Astrocyte (in vitro differentiated cells and primary cell): ENCODE measurements around the gene RD3L. TPM values are rescaled to one million over a fixed set of nuclear protein-coding genes. Genes with fewer than 3 reads are reported as not detected.

Experiments
- DNase-seq: peaks from one replicate; pipeline ENCODE4 v3.0.0-alpha.2; 2010; ENCODE audit warnings: low read depth
- FAIRE-seq: peaks from 2 replicates; lab custom pipeline; 2011; peaks lifted over from hg19 to GRCh38; lab: Jason Lieb, UNC
- H2AFZ ChIP-seq: 2 replicates; pipeline ENCODE4 v1.6.0; 2012; ENCODE audit warnings: low read depth, low read length, inconsistent platforms
- H3K27ac ChIP-seq: 2 replicates; pipeline ENCODE4 v1.5.1; 2011; ENCODE audit warnings: low read depth, low read length, inconsistent platforms
- H3K27me3 ChIP-seq: 2 replicates; pipeline ENCODE4 v1.6.0; 2011; ENCODE audit warnings: low read length, inconsistent platforms; ENCODE audit not compliant: insufficient read depth
- H3K36me3 ChIP-seq: 2 replicates; pipeline ENCODE4 v1.5.1; 2011; ENCODE audit warnings: low read length, inconsistent platforms; ENCODE audit not compliant: insufficient read depth
- H3K4me1 ChIP-seq: 2 replicates; pipeline ENCODE4 v1.5.1; 2011; ENCODE audit warnings: low read length, inconsistent platforms; ENCODE audit not compliant: insufficient read depth
- H3K4me2 ChIP-seq: 2 replicates; pipeline ENCODE4 v1.6.0; 2012; ENCODE audit warnings: low read length, inconsistent platforms
- H3K4me3 ChIP-seq: 2 replicates; pipeline ENCODE4 v1.5.1; 2011; ENCODE audit warnings: low read depth, mild to moderate bottlenecking, low read length, inconsistent platforms; ENCODE audit not compliant: insufficient read depth
- H3K79me2 ChIP-seq: 2 replicates; pipeline ENCODE4 v1.6.0; 2012; ENCODE audit warnings: mild to moderate bottlenecking, low read length, inconsistent platforms; ENCODE audit not compliant: insufficient read depth
- H3K9ac ChIP-seq: 2 replicates; pipeline ENCODE4 v1.6.0; 2012; ENCODE audit warnings: mild to moderate bottlenecking, low read length, inconsistent platforms
- H3K9me3 ChIP-seq: 2 replicates; pipeline ENCODE4 v1.5.1; 2012; ENCODE audit warnings: low read depth, mild to moderate bottlenecking, low read length, inconsistent platforms; ENCODE audit not compliant: insufficient read depth
- H4K20me1 ChIP-seq: 2 replicates; pipeline ENCODE4 v1.6.0; 2012; ENCODE audit warnings: low read length, inconsistent platforms; ENCODE audit not compliant: insufficient read depth
- H3K27ac Mint-ChIP-seq: one replicate; pipeline ENCODE4 v1.8.0; 2021; ENCODE audit warnings: mild to moderate bottlenecking, mixed read lengths; ENCODE audit not compliant: unreplicated experiment
- H3K27me3 Mint-ChIP-seq: one replicate; pipeline ENCODE4 v1.8.0; 2021; ENCODE audit warnings: low read depth, mixed read lengths; ENCODE audit not compliant: unreplicated experiment
- H3K36me3 Mint-ChIP-seq: one replicate; pipeline ENCODE4 v1.8.0; 2021; ENCODE audit warnings: low read depth, mixed read lengths; ENCODE audit not compliant: unreplicated experiment
- H3K4me1 Mint-ChIP-seq: one replicate; pipeline ENCODE4 v1.8.0; 2021; ENCODE audit warnings: low read depth, mixed read lengths; ENCODE audit not compliant: unreplicated experiment
- H3K4me3 Mint-ChIP-seq: one replicate; pipeline ENCODE4 v1.8.0; 2021; ENCODE audit warnings: mild to moderate bottlenecking, moderate library complexity, mixed read lengths; ENCODE audit not compliant: unreplicated experiment
- H3K9me3 Mint-ChIP-seq: one replicate; pipeline ENCODE4 v1.8.0; 2021; ENCODE audit warnings: mild to moderate bottlenecking, mixed read lengths; ENCODE audit not compliant: unreplicated experiment
- CTCF ChIP-seq: IDR thresholded peaks from 2 replicates; pipeline ENCODE4 v1.5.1; 2011; ENCODE audit warnings: low read depth, mild to moderate bottlenecking, inconsistent platforms, low read length, moderate library complexity; ENCODE audit not compliant: insufficient read depth
- EZH2 ChIP-seq: IDR thresholded peaks from 2 replicates; pipeline ENCODE4 v1.6.1; 2012; ENCODE audit warnings: mild to moderate bottlenecking, low read length, inconsistent platforms; ENCODE audit not compliant: insufficient read depth
- total RNA-seq: library from RNA; stranded (reverse); gene quantifications from 2 replicates; pipeline ENCODE4 v1.2.1, GENCODE V29; 2021

The RD3L gene
- total RNA-seq, 1 donor from 2014 or later, result not detected

GRCh38 chr14:103973354-103973753 is 31.0 kb upstream of the RD3L start:
- H4K20me1 ChIP-seq, result no peaks in the 10 kb centered on the region
- no peaks in the 10 kb centered on the region for H3K36me3 ChIP-seq
- no peaks in the 10 kb centered on the region for H3K79me2 ChIP-seq
- Mint-ChIP-seq H3K36me3 (no peaks in the 10 kb centered on the region), H3K4me1 (no peaks in the 10 kb centered on the region), H3K4me3 (no peak overlapping the region), H3K27me3 (peaks cover 9% of the 10 kb centered on the region), H3K27ac (no peak overlapping the region), H3K9me3 (no peaks in the 10 kb centered on the region)
- H3K9ac ChIP-seq, result no peak overlapping the region
- DNase-seq, result no peak
- peaks cover 2% of the 10 kb centered on the region for H3K27me3 ChIP-seq
- no peak for FAIRE-seq
- TF ChIP-seq CTCF (no peak), EZH2 (no peak)
- no peaks in the 10 kb centered on the region for H3K4me1 ChIP-seq
- H3K4me2 ChIP-seq, result no peak overlapping the region
- H3K9me3 ChIP-seq, result no peaks in the 10 kb centered on the region
- no peak overlapping the region for H2AFZ ChIP-seq
- no peak overlapping the region for H3K27ac ChIP-seq
- H3K4me3 ChIP-seq, result no peak overlapping the region

GRCh38 chr14:103969961-103970360 is 27.6 kb upstream of the RD3L start:
- no peaks in the 10 kb centered on the region for H3K9me3 ChIP-seq
- no peak overlapping the region for H2AFZ ChIP-seq
- FAIRE-seq (no peak), DNase-seq (no peak)
- no peaks in the 10 kb centered on the region for H4K20me1 ChIP-seq
- Mint-ChIP-seq H3K9me3 (no peaks in the 10 kb centered on the region), H3K36me3 (no peaks in the 10 kb centered on the region), H3K27me3 (peaks cover 13% of the 10 kb centered on the region), H3K27ac (no peak overlapping the region), H3K4me3 (no peak overlapping the region), H3K4me1 (no peaks in the 10 kb centered on the region)
- H3K79me2 ChIP-seq, result no peaks in the 10 kb centered on the region
- H3K4me2 ChIP-seq, result no peak overlapping the region
- no peak overlapping the region for H3K9ac ChIP-seq
- no peaks in the 10 kb centered on the region for H3K27me3 ChIP-seq
- H3K4me3 ChIP-seq, result no peak overlapping the region
- no peaks in the 10 kb centered on the region for H3K4me1 ChIP-seq
- H3K36me3 ChIP-seq, result no peaks in the 10 kb centered on the region
- TF ChIP-seq CTCF (no peak), EZH2 (no peak)
- no peak overlapping the region for H3K27ac ChIP-seq

DNA sequence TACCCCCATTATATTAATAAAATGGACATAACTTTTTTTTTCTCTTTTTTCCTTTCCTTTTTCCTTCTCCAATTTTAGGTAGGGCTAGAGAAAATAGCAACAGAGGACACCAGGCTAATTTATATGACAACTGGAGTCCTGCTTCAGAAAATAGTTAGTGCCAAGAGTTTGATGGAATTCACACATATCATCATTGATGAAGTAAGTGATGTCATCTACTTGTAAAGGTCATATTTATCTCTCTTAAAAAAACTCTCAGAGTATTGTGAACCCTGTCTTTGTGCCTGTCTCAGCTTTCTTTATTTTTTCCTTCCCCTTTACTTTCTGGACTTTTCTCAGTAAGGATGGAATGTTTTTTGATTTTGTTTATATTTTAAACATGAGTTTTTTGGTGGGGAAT is 24.3 kb upstream of the RD3L start:
- no peak overlapping the region for H3K4me3 ChIP-seq
- peaks cover 3% of the 10 kb centered on the region for H3K4me1 Mint-ChIP-seq
- no peak for FAIRE-seq

More for the DNA sequence above, 24.3 kb upstream of the RD3L start:
- Histone ChIP-seq H3K4me2 (no peak overlapping the region), H3K9me3 (no peaks in the 10 kb centered on the region), H2AFZ (no peak overlapping the region), H3K9ac (no peak overlapping the region), H3K79me2 (no peaks in the 10 kb centered on the region), H4K20me1 (no peaks in the 10 kb centered on the region), H3K4me1 (no peaks in the 10 kb centered on the region), H3K27me3 (no peaks in the 10 kb centered on the region), H3K27ac (no peak overlapping the region), H3K36me3 (no peaks in the 10 kb centered on the region)
- TF ChIP-seq CTCF (no peak), EZH2 (no peak)
- Mint-ChIP-seq H3K36me3 (no peaks in the 10 kb centered on the region), H3K4me3 (no peak overlapping the region), H3K27me3 (peaks cover 13% of the 10 kb centered on the region), H3K9me3 (no peaks in the 10 kb centered on the region), H3K27ac (no peak overlapping the region)
- no peak for DNase-seq
